CD4-positive, CD25-positive, alpha-beta regulatory T cell (primary cell): Measurements from ENCODE around the gene EMX1. TPM values are rescaled to one million over a fixed set of nuclear protein-coding genes. Genes with fewer than 3 reads are reported as not detected.

Experiments
- ATAC-seq, 2 donors: fragments of 150-1000 bp; cut with Tn5 transposase; one replicate each; pipeline ENCODE4 v1.10.0; 2021; ENCODE audit warnings: low read depth in 2 of 2, moderate number of reproducible peaks in 2 of 2, moderate library complexity in 1 of 2
- DNase-seq, 3 donors: peaks; one replicate each; pipeline versions ENCODE4 v3.0.0 to v3.0.0-alpha.2; 2012 to 2022; ENCODE audit warnings: mixed read lengths in 1 of 3
- H3K27ac ChIP-seq: one replicate; pipeline ENCODE4 v1.7.0; 2013; ENCODE audit warnings: mild to moderate bottlenecking, low read length; ENCODE audit not compliant: insufficient read depth, poor library complexity, severe bottlenecking
- H3K27me3 ChIP-seq: one replicate; pipeline ENCODE4 v1.7.0; 2013; ENCODE audit warnings: low read length; ENCODE audit not compliant: control insufficient read depth, insufficient read depth
- H3K36me3 ChIP-seq: one replicate; pipeline ENCODE4 v1.7.0; 2013; ENCODE audit warnings: mild to moderate bottlenecking, low read length, moderate library complexity; ENCODE audit not compliant: control insufficient read depth, insufficient read depth
- H3K4me1 ChIP-seq: 2 replicates; pipeline ENCODE4 v1.7.0; 2013; ENCODE audit warnings: mild to moderate bottlenecking, low read length; ENCODE audit not compliant: insufficient read depth, control insufficient read depth, poor library complexity, severe bottlenecking
- H3K4me3 ChIP-seq: one replicate; pipeline ENCODE4 v1.7.0; 2013; ENCODE audit warnings: low read depth, mild to moderate bottlenecking, low read length, moderate library complexity
- H3K9me3 ChIP-seq, 2 experiments: 1 replicate in 1 of 2; 2 replicates in 1 of 2; pipeline ENCODE4 v1.7.0; 2013; ENCODE audit warnings: low read length in 2 of 2, mild to moderate bottlenecking in 1 of 2, moderate library complexity in 1 of 2; ENCODE audit not compliant: control insufficient read depth in 2 of 2
- H3K27ac Mint-ChIP-seq, 3 donors: one replicate each; pipeline ENCODE4 v1.8.0; 2020 to 2022; ENCODE audit warnings: mild to moderate bottlenecking in 3 of 3, mixed read lengths in 3 of 3, moderate library complexity in 2 of 3
- H3K27me3 Mint-ChIP-seq: one replicate; pipeline ENCODE4 v1.8.0; 2022; ENCODE audit warnings: mild to moderate bottlenecking, mixed read lengths
- H3K36me3 Mint-ChIP-seq: one replicate; pipeline ENCODE4 v1.8.0; 2020; ENCODE audit warnings: mixed read lengths
- H3K4me1 Mint-ChIP-seq, 4 donors: one replicate each; pipeline ENCODE4 v1.8.0; 2020 to 2022; ENCODE audit warnings: mixed read lengths in 4 of 4, mild to moderate bottlenecking in 1 of 4
- H3K4me3 Mint-ChIP-seq, 4 donors: one replicate each; pipeline ENCODE4 v1.8.0; 2020 to 2022; ENCODE audit warnings: mild to moderate bottlenecking in 4 of 4, mixed read lengths in 4 of 4, moderate library complexity in 3 of 4
- H3K9me3 Mint-ChIP-seq, 7 donors: one replicate each; pipeline ENCODE4 v1.8.0; 2020 to 2022; ENCODE audit warnings: mixed read lengths in 7 of 7, mild to moderate bottlenecking in 3 of 7, moderate library complexity in 2 of 7
- polyA plus RNA-seq, 4 donors: library from polyadenylated mRNA; unstranded; fragments of 300-500 nt; fragmentation: Illumina TruSeq; gene quantifications; one replicate each; pipeline ENCODE4 v1.2.3, GENCODE V29; 2021
- total RNA-seq: library from RNA; stranded (reverse); gene quantifications from one replicate; pipeline ENCODE4 v1.2.3, GENCODE V29; 2022

The EMX1 gene
- total and polyA plus RNA-seq, 5 donors from 2014 or later, result not detected

GRCh38 chr2:72908741-72909140 is 8.6 kb upstream of the EMX1 start:
- Histone ChIP-seq H3K4me1 (no peaks in the 10 kb centered on the region), H3K4me3 (no peak overlapping the region), H3K27me3 (peaks cover 40% of the 10 kb centered on the region), H3K27ac (no peak overlapping the region), H3K9me3 (no peaks in the 10 kb centered on the region), H3K36me3 (no peaks in the 10 kb centered on the region)
- Mint-ChIP-seq H3K4me1 (no peaks in the 10 kb centered on the region), H3K27ac (no peak overlapping the region), H3K4me3 (no peak overlapping the region), H3K9me3 (peaks cover 0 to 5% (median 4%) of the 10 kb centered on the region in 7 donors), H3K36me3 (no peaks in the 10 kb centered on the region), H3K27me3 (peaks cover 46% of the 10 kb centered on the region)
- DNase-seq (no peak), ATAC-seq (no peak)

GRCh38 chr2:72911256-72911655 is 6.1 kb upstream of the EMX1 start:
- H3K27me3 Mint-ChIP-seq, result peaks cover 66% of the 10 kb centered on the region

GRCh38 chr2:72913486-72914205 is 3.7 kb upstream of the EMX1 start:
- Histone ChIP-seq H3K9me3 (no peaks in the 10 kb centered on the region), H3K27ac (no peak overlapping the region), H3K36me3 (no peaks in the 10 kb centered on the region), H3K4me3 (no peak overlapping the region), H3K4me1 (peaks cover 33% of the 10 kb centered on the region), H3K27me3 (peaks cover 46% of the 10 kb centered on the region)
- peaks cover 0 to 3% (median 0%) of the 10 kb centered on the region in 7 donors for H3K9me3 Mint-ChIP-seq
- no peak overlapping the region for H3K27ac Mint-ChIP-seq
- peak overlapping the region in 2 of 4 donors; percentile 6 to 22 for H3K4me3 Mint-ChIP-seq
- H3K27me3 Mint-ChIP-seq, result peaks cover 75% of the 10 kb centered on the region
- DNase-seq, result no peak
- no peaks in the 10 kb centered on the region for H3K36me3 Mint-ChIP-seq
- no peak for ATAC-seq
- H3K4me1 Mint-ChIP-seq, result peaks cover 4 to 29% (median 9%) of the 10 kb centered on the region in 4 donors

More at GRCh38 chr2:72911256-72911655, 6.1 kb upstream of the EMX1 start:
- H3K27ac ChIP-seq, result no peak overlapping the region
- no peak for DNase-seq
- no peaks in the 10 kb centered on the region for H3K9me3 ChIP-seq
- ATAC-seq, result no peak
- no peak overlapping the region for H3K4me3 Mint-ChIP-seq
- H3K9me3 Mint-ChIP-seq, result peaks cover 0 to 4% (median 1%) of the 10 kb centered on the region in 7 donors
- no peaks in the 10 kb centered on the region for H3K36me3 Mint-ChIP-seq
- H3K27ac Mint-ChIP-seq, result no peak overlapping the region
- H3K27me3 ChIP-seq, result peaks cover 49% of the 10 kb centered on the region
- H3K4me1 Mint-ChIP-seq, result peaks cover 4 to 18% (median 8%) of the 10 kb centered on the region in 4 donors
- no peak overlapping the region for H3K4me3 ChIP-seq
- H3K4me1 ChIP-seq, result peaks cover 12% of the 10 kb centered on the region
- no peaks in the 10 kb centered on the region for H3K36me3 ChIP-seq

DNA sequence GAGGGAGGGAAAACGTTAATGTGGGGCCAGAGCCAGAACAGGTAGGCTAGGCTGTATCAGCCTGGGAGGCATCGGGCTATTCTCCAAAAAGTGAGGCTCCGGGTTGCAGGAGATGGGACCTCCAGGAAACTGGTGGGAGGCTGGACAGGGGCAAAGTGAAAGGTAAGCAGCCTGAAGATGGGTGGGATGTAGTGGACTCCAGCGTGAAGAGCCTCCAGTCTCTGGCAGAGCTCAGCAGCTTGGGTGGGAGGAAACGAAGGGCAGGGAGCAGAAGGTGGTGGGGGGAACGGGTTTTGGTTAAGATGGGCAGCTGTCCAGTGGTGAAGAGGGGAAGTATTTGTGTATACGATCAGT is 3.1 kb upstream of the EMX1 start:
- Mint-ChIP-seq H3K9me3 (peaks cover 0 to 3% (median 0%) of the 10 kb centered on the region in 7 donors), H3K4me1 (peaks cover 4 to 34% (median 11%) of the 10 kb centered on the region in 4 donors), H3K36me3 (no peaks in the 10 kb centered on the region), H3K4me3 (peak overlapping the region in 1 of 4 donors; percentile 22), H3K27ac (no peak overlapping the region), H3K27me3 (peaks cover 74% of the 10 kb centered on the region)
- Histone ChIP-seq H3K4me1 (peaks cover 37% of the 10 kb centered on the region), H3K36me3 (no peaks in the 10 kb centered on the region), H3K27me3 (peaks cover 43% of the 10 kb centered on the region), H3K9me3 (no peaks in the 10 kb centered on the region), H3K27ac (no peak overlapping the region), H3K4me3 (no peak overlapping the region)
- DNase-seq, result no peak
- ATAC-seq, result no peak

DNA sequence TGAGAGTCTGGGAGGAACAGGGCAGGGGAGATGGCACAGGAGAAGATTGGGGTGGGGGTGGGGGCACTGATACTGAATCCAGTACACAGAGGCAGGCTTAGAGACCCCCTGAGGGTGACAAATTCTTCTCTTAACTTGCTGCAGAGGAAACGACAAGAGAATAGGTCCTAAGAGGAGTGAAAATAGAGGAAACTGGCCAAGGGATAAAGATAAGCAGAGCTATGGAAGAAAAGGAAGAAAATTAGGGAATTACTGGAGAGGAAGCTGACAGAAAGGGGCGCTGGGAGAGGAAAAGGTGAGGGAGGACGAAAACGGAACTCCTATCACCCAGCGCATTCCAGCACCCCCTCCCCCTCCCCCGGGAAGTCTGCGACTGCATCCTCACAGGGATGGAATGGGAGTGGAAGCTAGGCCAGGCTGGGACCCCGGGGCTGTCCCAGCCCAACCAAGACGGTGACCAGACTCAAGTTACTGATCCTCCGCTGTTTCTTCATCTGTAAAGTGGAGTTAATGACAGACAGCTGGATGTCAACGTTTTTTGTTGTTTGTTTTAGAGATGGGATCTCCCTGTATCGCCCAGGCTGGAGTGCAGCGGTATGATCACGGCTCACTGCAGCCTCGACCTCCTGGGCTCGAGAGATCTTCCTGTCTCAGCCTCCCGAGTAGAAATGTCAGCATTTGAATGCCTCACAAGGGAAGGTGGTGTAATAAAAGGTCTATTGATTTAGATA is 2.6 kb upstream of the EMX1 start:
- H3K27ac Mint-ChIP-seq, result no peak overlapping the region
- H3K4me3 Mint-ChIP-seq, result peak overlapping the region; percentile 72 to 92 (median 77)

GRCh38 chr2:72915320-72915906 is 1.9 kb upstream of the EMX1 start:
- no peaks in the 10 kb centered on the region for H3K36me3 ChIP-seq
- H3K9me3 Mint-ChIP-seq, result peaks cover 0 to 3% (median 0%) of the 10 kb centered on the region in 7 donors
- peaks cover 45% of the 10 kb centered on the region for H3K4me1 ChIP-seq
- H3K36me3 Mint-ChIP-seq, result no peaks in the 10 kb centered on the region
- no peak overlapping the region for H3K4me3 ChIP-seq
- peaks cover 4 to 42% (median 13%) of the 10 kb centered on the region in 4 donors for H3K4me1 Mint-ChIP-seq
- H3K27me3 Mint-ChIP-seq, result peaks cover 81% of the 10 kb centered on the region
- no peaks in the 10 kb centered on the region for H3K9me3 ChIP-seq
- H3K4me3 Mint-ChIP-seq, result peak overlapping the region; percentile 72 to 92 (median 77)
- H3K27ac Mint-ChIP-seq, result no peak overlapping the region
- DNase-seq (no peak), ATAC-seq (no peak)
- no peak overlapping the region for H3K27ac ChIP-seq
- peaks cover 41% of the 10 kb centered on the region for H3K27me3 ChIP-seq

More for the DNA sequence above, 2.6 kb upstream of the EMX1 start:
- no peak for DNase-seq
- no peak for ATAC-seq
- Histone ChIP-seq H3K36me3 (no peaks in the 10 kb centered on the region), H3K27me3 (peaks cover 44% of the 10 kb centered on the region), H3K4me1 (peaks cover 39% of the 10 kb centered on the region), H3K9me3 (no peaks in the 10 kb centered on the region), H3K27ac (no peak overlapping the region), H3K4me3 (no peak overlapping the region)
- no peaks in the 10 kb centered on the region for H3K36me3 Mint-ChIP-seq
- H3K27me3 Mint-ChIP-seq, result peaks cover 74% of the 10 kb centered on the region
- peaks cover 0 to 3% (median 0%) of the 10 kb centered on the region in 7 donors for H3K9me3 Mint-ChIP-seq
- H3K4me1 Mint-ChIP-seq, result peaks cover 4 to 39% (median 13%) of the 10 kb centered on the region in 4 donors

- Mint-ChIP-seq H3K9me3 (peaks cover 0 to 3% (median 0%) of the 10 kb centered on the region in 7 donors), H3K36me3 (no peaks in the 10 kb centered on the region), H3K27me3 (peaks cover 85% of the 10 kb centered on the region), H3K4me3 (peak overlapping the region; percentile 53 to 92 (median 83)), H3K27ac (no peak overlapping the region), H3K4me1 (peaks cover 4 to 44% (median 13%) of the 10 kb centered on the region in 4 donors)
- no peaks in the 10 kb centered on the region for H3K9me3 ChIP-seq
- H3K36me3 ChIP-seq, result no peaks in the 10 kb centered on the region
- DNase-seq (peak in 2 of 3 donors; percentile 43 to 52), ATAC-seq (peak in 1 of 2 donors; percentile 22)
- H3K27me3 ChIP-seq, result peaks cover 36% of the 10 kb centered on the region
- H3K4me1 ChIP-seq, result peaks cover 49% of the 10 kb centered on the region
- H3K4me3 ChIP-seq, result no peak overlapping the region
- H3K27ac ChIP-seq, result no peak overlapping the region
Observed at GRCh38 chr2:72915907-72916742, 1.2 kb upstream of the EMX1 start.
